GM19395 (cell line): ENCODE data around the gene MAPK8IP1.
"Not testable (repeated sequence)": the region's sequence is repeated elsewhere in the genome, so short reads cannot be mapped to it uniquely, and the experiment has no call there.

Experiments
- ATAC-seq: cut with Tn5 transposase; IDR thresholded peaks from one replicate; pipeline ENCODE4 v1.9.1; 2021; ENCODE audit warnings: mild to moderate bottlenecking, moderate library complexity; ENCODE audit not compliant: unreplicated experiment

MAPK8IP1 gene

GRCh38 chr11:45885274-45885920 is at the start of gene MAPK8IP1:
MAPK8IP1 (plus strand) TSS chr11:45885651; CDS start chr11:45885821, 170 bp downstream.
- ATAC-seq = peak; percentile 60

- no peak for ATAC-seq
These were observed 46.2 kb upstream of the MAPK8IP1 start for GRCh38 chr11:45839204-45839603.

- not testable (repeated sequence) for ATAC-seq
These were observed 45.2 kb upstream of the MAPK8IP1 start for GRCh38 chr11:45840251-45840650.

GRCh38 chr11:45843158-45843924 is 42.1 kb upstream of the MAPK8IP1 start:
- ATAC-seq = no peak

GRCh38 chr11:45844822-45845578 is 40.5 kb upstream of the MAPK8IP1 start:
- ATAC-seq = no peak

- ATAC-seq = no peak
These were observed 39.2 kb upstream of the MAPK8IP1 start for GRCh38 chr11:45846174-45846675.

GRCh38 chr11:45846974-45847910 is 38.2 kb upstream of the MAPK8IP1 start, which contains the start of gene CRY2:
CRY2 (plus strand) TSS chr11:45847475; CDS start chr11:45847491, 16 bp downstream.
- ATAC-seq = peak; percentile 91

- ATAC-seq = peak; percentile 25
These were observed 37.5 kb upstream of the MAPK8IP1 start for GRCh38 chr11:45847911-45848316.

GRCh38 chr11:45848654-45849081 is 36.8 kb upstream of the MAPK8IP1 start:
- no peak for ATAC-seq

GRCh38 chr11:45850446-45850845 is 35.0 kb upstream of the MAPK8IP1 start:
- ATAC-seq = no peak

- ATAC-seq = no peak
These were observed 34.2 kb upstream of the MAPK8IP1 start for GRCh38 chr11:45851228-45851627.

GRCh38 chr11:45852018-45852711 is 33.3 kb upstream of the MAPK8IP1 start:
- ATAC-seq = no peak

GRCh38 chr11:45852712-45853101 is 32.7 kb upstream of the MAPK8IP1 start:
- ATAC-seq = no peak

GRCh38 chr11:45853332-45854219 is 31.9 kb upstream of the MAPK8IP1 start:
- ATAC-seq = no peak

GRCh38 chr11:45855308-45855707 is 30.1 kb upstream of the MAPK8IP1 start:
- ATAC-seq = no peak

- ATAC-seq = no peak
These were observed 29.4 kb upstream of the MAPK8IP1 start for GRCh38 chr11:45856044-45856468.

GRCh38 chr11:45857961-45858474 is 27.4 kb upstream of the MAPK8IP1 start:
- ATAC-seq = no peak

- ATAC-seq = no peak
These were observed 26.6 kb upstream of the MAPK8IP1 start for GRCh38 chr11:45858751-45859398.
